Adipose tissue (tissue), 3 donors: ENCODE data around the gene IPCEF1. TPM values are rescaled to one million over a fixed set of nuclear protein-coding genes. Genes with fewer than 3 reads are reported as not detected.
"Not testable (repeated sequence)": the region's sequence is repeated elsewhere in the genome, so short reads cannot be mapped to it uniquely, and the experiment has no call there.

Experiments used
- H3K27ac ChIP-seq: one replicate; pipeline ENCODE4 v1.5.1; 2013; ENCODE audit warnings: low read depth, low read length
- WGBS, 3 donors: extraction: QIAGEN DNeasy Blood & Tissue Kit; methylation state at CpG; one replicate each; pipeline ENCODE4 v1.1.7; 2013; 5-methylcytosine and 5-hydroxymethylcytosine counted together
- polyA plus RNA-seq, 3 donors: library from polyadenylated mRNA; stranded (reverse); fragments of 200-250 nt; gene quantifications; one replicate each; pipeline ENCODE4 v1.2.3, GENCODE V29; 2013
- donor health status: healthy with polysubstance abuse.
- donor health status: Bipolar disorder and iron deficiency.
- donor health status: healthy.

IPCEF1 gene
- polyA plus RNA-seq, 3 donors, result 0.55 to 0.82 (median 0.67) TPM

GRCh38 chr6:154345811-154346210, 10.8 kb downstream of the IPCEF1 start:
- no peak overlapping the region for H3K27ac ChIP-seq
- 93 to 94% (median 94%) methylated on average over 4 of the region's 4 CpGs for WGBS, 3 donors

- no peak overlapping the region for H3K27ac ChIP-seq
- 51 to 81% (median 69%) methylated on average over 16 of the region's 16 CpGs for WGBS, 3 donors
Measured at GRCh38 chr6:154343473-154344308, 12.9 kb downstream of the IPCEF1 start.

- 44 to 74% (median 50%) methylated on average over 5 of the region's 5 CpGs for WGBS, 3 donors
- H3K27ac ChIP-seq, result no peak overlapping the region
Measured at GRCh38 chr6:154341871-154342270, 14.7 kb downstream of the IPCEF1 start.

GRCh38 chr6:154341336-154341735, 15.3 kb downstream of the IPCEF1 start:
- 28 to 77% (median 30%) methylated on average over 4 of the region's 4 CpGs for WGBS, 3 donors

GRCh38 chr6:154337406-154338005, 19.1 kb downstream of the IPCEF1 start:
- no peak overlapping the region for H3K27ac ChIP-seq
- WGBS, 3 donors, result 71 to 85% (median 73%) methylated on average over 4 of the region's 4 CpGs

More at GRCh38 chr6:154341336-154341735, 15.3 kb downstream of the IPCEF1 start:
- H3K27ac ChIP-seq, result no peak overlapping the region

GRCh38 chr6:154334147-154334546, 22.5 kb downstream of the IPCEF1 start:
- not testable (repeated sequence) for H3K27ac ChIP-seq
- 90 to 94% (median 92%) methylated on average over 1 of the region's 1 CpG for WGBS, 3 donors

GRCh38 chr6:154331750-154332149, 24.9 kb downstream of the IPCEF1 start:
- H3K27ac ChIP-seq, result no peak overlapping the region
- WGBS, 3 donors, result 98% methylated on average over 2 of the region's 2 CpGs

- 81 to 85% (median 84%) methylated on average over 10 of the region's 10 CpGs for WGBS, 3 donors
- no peak overlapping the region for H3K27ac ChIP-seq
Measured at GRCh38 chr6:154329350-154330170, 27.0 kb downstream of the IPCEF1 start.

GRCh38 chr6:154327313-154327712, 29.3 kb downstream of the IPCEF1 start:
- H3K27ac ChIP-seq, result not testable (repeated sequence)
- WGBS, 3 donors, result 50 to 96% (median 95%) methylated on average over 1 of the region's 1 CpG

GRCh38 chr6:154325142-154325541, 31.5 kb downstream of the IPCEF1 start:
- no peak overlapping the region for H3K27ac ChIP-seq

- H3K27ac ChIP-seq, result no peak overlapping the region
- WGBS, 3 donors, result 63 to 79% (median 66%) methylated on average over 3 of the region's 3 CpGs
Measured at GRCh38 chr6:154320181-154320580, 36.4 kb downstream of the IPCEF1 start.

GRCh38 chr6:154319231-154319858, 37.3 kb downstream of the IPCEF1 start:
- no peak overlapping the region for H3K27ac ChIP-seq
- WGBS, 3 donors, result 51 to 53% (median 52%) methylated on average over 8 of the region's 8 CpGs

- H3K27ac ChIP-seq, result no peak overlapping the region
- 60 to 77% (median 75%) methylated on average over 1 of the region's 1 CpG for WGBS, 3 donors
Measured at GRCh38 chr6:154318721-154319120, 37.9 kb downstream of the IPCEF1 start.

- 97 to 100% (median 99%) methylated on average over 1 of the region's 1 CpG for WGBS, 3 donors
- no peak overlapping the region for H3K27ac ChIP-seq
Measured at GRCh38 chr6:154316131-154316530, 40.5 kb downstream of the IPCEF1 start.

- 28 to 61% (median 60%) methylated on average over 1 of the region's 1 CpG for WGBS, 3 donors
- H3K27ac ChIP-seq, result no peak overlapping the region
Measured at GRCh38 chr6:154314084-154314483, 42.5 kb downstream of the IPCEF1 start.

- H3K27ac ChIP-seq, result no peak overlapping the region
- WGBS, 3 donors, result 86 to 94% (median 91%) methylated on average over 2 of the region's 2 CpGs
Measured at GRCh38 chr6:154308986-154309385, 47.6 kb downstream of the IPCEF1 start.

GRCh38 chr6:154307696-154308425, 48.7 kb downstream of the IPCEF1 start:
- H3K27ac ChIP-seq, result no peak overlapping the region
- 74 to 88% (median 84%) methylated on average over 7 of the region's 7 CpGs for WGBS, 3 donors

- 94 to 95% (median 95%) methylated on average over 6 of the region's 6 CpGs for WGBS, 3 donors
- not testable (repeated sequence) for H3K27ac ChIP-seq
Measured at GRCh38 chr6:154307147-154307546, 49.5 kb downstream of the IPCEF1 start.
